ENCODE measurements around the gene ZNF221.

The ZNF221 gene

GRCh38 chr19:43960411-43960810 lies 9.4 kb downstream of the ZNF221 start:
- TF ChIP-seq CTCF (IDR thresholded peaks at IDR 0.05) = no peak
- TF ChIP-seq ZFX (IDR thresholded peaks at IDR 0.05; ENCODE audit: borderline replicate concordance) = no peak
- no peak overlapping the region for H3K27ac ChIP-seq

- no peak overlapping the region for H3K27ac ChIP-seq
- TF ChIP-seq ZFX (IDR thresholded peaks at IDR 0.05; ENCODE audit: borderline replicate concordance) (no peak), CTCF (IDR thresholded peaks at IDR 0.05) (no peak)
Measured at GRCh38 chr19:43966079-43966694, 15.2 kb downstream of the ZNF221 start.

- H3K27ac ChIP-seq = no peak overlapping the region
- TF ChIP-seq ZFX (IDR thresholded peaks at IDR 0.05; ENCODE audit: borderline replicate concordance) = no peak
- TF ChIP-seq CTCF (IDR thresholded peaks at IDR 0.05) = no peak
Measured at GRCh38 chr19:43976732-43977131, 25.7 kb downstream of the ZNF221 start.

- TF ChIP-seq CTCF (IDR thresholded peaks at IDR 0.05) (no peak), ZFX (IDR thresholded peaks at IDR 0.05; ENCODE audit: borderline replicate concordance) (no peak)
- peak overlapping the region; percentile 47 for H3K27ac ChIP-seq
Measured at GRCh38 chr19:43983544-43983911, 32.5 kb downstream of the ZNF221 start.

- no peak for TF ChIP-seq CTCF (IDR thresholded peaks at IDR 0.05)
- no peak for TF ChIP-seq ZFX (IDR thresholded peaks at IDR 0.05; ENCODE audit: borderline replicate concordance)
- peak within 1 kb of the TSS; percentile 47 for H3K27ac ChIP-seq
Measured at GRCh38 chr19:43983912-43984686, 33.1 kb downstream of the ZNF221 start, which contains the start of gene ZNF155. TSS of gene ZNF155 (plus strand) at chr19:43984188. CDS start at chr19:43988544, 4,356 bp downstream.

- H3K27ac ChIP-seq = peak overlapping the region; percentile 47
- TF ChIP-seq ZFX (IDR thresholded peaks at IDR 0.05; ENCODE audit: borderline replicate concordance) (no peak), CTCF (IDR thresholded peaks at IDR 0.05) (no peak)
Measured at GRCh38 chr19:43984687-43985000, 33.6 kb downstream of the ZNF221 start.

GRCh38 chr19:43997631-43998290 lies 46.7 kb downstream of the ZNF221 start:
- TF ChIP-seq CTCF (IDR thresholded peaks at IDR 0.05) (no peak), ZFX (IDR thresholded peaks at IDR 0.05; ENCODE audit: borderline replicate concordance) (no peak)

More at GRCh38 chr19:43997631-43998290, 46.7 kb downstream of the ZNF221 start:
- H3K27ac ChIP-seq = no peak overlapping the region
